Activated naive CD4-positive, alpha-beta T cell treated with anti-CD3 and anti-CD28 coated beads, Interleukin-2, amount 50 U/mL, for 24 hours (primary cell): ENCODE measurements around the gene CAMKV.
"Not testable (repeated sequence)": the region's sequence is repeated elsewhere in the genome, so short reads cannot be mapped to it uniquely, and the experiment has no call there.

ENCODE experiments used
- H3K27ac Mint-ChIP-seq: one replicate; pipeline ENCODE4 v1.8.0; 2021; ENCODE audit warnings: mild to moderate bottlenecking, mixed read lengths
- H3K27me3 Mint-ChIP-seq: one replicate; pipeline ENCODE4 v1.8.0; 2021; ENCODE audit warnings: mixed read lengths
- H3K36me3 Mint-ChIP-seq: one replicate; pipeline ENCODE4 v1.8.0; 2021; ENCODE audit warnings: mixed read lengths
- H3K4me1 Mint-ChIP-seq: one replicate; pipeline ENCODE4 v1.8.0; 2021; ENCODE audit warnings: mixed read lengths
- H3K4me3 Mint-ChIP-seq: one replicate; pipeline ENCODE4 v1.8.0; 2021; ENCODE audit warnings: mild to moderate bottlenecking, mixed read lengths
- H3K9me3 Mint-ChIP-seq: one replicate; pipeline ENCODE4 v1.8.0; 2021; ENCODE audit warnings: mixed read lengths

Gene CAMKV, protein sequence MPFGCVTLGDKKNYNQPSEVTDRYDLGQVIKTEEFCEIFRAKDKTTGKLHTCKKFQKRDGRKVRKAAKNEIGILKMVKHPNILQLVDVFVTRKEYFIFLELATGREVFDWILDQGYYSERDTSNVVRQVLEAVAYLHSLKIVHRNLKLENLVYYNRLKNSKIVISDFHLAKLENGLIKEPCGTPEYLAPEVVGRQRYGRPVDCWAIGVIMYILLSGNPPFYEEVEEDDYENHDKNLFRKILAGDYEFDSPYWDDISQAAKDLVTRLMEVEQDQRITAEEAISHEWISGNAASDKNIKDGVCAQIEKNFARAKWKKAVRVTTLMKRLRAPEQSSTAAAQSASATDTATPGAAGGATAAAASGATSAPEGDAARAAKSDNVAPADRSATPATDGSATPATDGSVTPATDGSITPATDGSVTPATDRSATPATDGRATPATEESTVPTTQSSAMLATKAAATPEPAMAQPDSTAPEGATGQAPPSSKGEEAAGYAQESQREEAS

DNA sequence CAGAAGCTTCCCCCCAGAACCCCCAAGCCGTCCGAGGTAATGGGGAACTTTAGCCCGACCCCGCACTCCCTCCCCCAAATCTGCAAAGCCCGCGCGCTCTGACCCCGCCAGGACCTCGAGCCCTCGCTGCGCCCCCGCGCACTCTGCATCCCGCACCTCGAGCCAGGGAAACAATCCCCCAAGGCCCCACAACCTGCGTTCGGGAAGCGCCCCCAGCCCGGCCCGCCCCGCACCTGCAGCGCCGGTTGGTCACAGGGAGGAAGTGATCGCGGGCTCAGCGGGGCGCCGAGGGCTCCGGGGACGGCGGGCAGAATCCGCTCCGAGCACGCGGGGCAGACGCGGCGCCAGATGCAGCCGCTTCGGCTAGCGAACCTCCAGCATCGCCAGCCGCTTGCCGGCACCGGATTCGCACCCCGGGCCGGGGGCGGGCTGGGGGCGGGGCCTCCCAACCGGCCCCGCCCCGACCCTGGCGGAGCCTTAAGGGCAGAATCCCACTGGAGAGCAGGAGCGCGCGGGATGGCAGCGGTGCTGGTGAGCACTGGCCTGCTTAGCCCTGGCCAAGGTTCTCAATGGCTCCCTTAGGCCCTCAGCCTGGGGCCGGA lies at the start of gene CAMKV:
Gene CAMKV, minus strand, starts transcription at position 382 of the 602 bp plus-strand sequence. CDS start 7,518 bp downstream, outside the sequence.
- H3K4me3 Mint-ChIP-seq = peak within 1 kb of the TSS; percentile 47
- H3K27ac Mint-ChIP-seq = no peak within 1 kb of the TSS
- no peaks in the 10 kb centered on the region for H3K9me3 Mint-ChIP-seq
- peaks cover 11% of the 10 kb centered on the region for H3K27me3 Mint-ChIP-seq
- H3K36me3 Mint-ChIP-seq = no peaks in the 10 kb centered on the region
- H3K4me1 Mint-ChIP-seq = no peaks in the 10 kb centered on the region

DNA sequence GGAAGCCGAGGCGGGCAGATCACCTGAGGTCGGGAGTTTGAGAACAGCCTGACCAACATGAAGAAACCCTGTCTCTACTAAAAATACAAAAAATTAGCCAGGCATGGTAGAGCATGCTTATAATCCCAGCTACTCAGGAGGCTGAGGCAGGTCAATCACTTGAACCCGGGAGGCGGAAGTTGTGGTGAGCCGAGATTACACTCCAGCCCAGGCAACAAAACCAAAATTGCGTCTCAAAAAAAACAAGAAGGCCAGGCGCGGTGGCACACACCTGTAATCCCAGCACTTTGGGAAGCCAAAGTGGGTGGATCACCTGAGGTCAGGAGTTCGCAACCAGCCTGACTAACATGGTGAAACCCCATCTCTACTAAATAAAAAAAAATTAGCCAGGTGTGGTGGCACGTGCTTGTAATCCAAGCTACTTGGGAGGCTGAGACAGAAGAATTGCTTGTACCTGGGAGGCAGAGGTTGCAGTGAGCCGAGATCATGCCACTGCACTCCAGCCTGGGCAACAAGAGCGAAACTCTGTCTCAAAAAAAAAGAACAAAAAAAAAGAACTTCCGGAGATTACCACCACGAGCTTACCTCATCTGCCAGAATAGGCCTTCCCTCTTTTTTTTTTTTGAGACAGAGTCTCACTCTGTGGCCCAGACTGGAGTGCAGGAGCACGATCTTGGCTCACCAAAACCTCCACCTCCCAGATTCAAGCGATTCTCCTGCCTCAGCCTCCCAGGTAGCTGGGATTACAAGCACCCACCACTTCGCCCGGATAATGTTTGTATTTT lies 48.3 kb upstream of the CAMKV start:
- H3K27me3 Mint-ChIP-seq, H3K27ac Mint-ChIP-seq, H3K9me3 Mint-ChIP-seq, H3K4me1 Mint-ChIP-seq, H3K36me3 Mint-ChIP-seq, H3K4me3 Mint-ChIP-seq: not testable (repeated sequence)

DNA sequence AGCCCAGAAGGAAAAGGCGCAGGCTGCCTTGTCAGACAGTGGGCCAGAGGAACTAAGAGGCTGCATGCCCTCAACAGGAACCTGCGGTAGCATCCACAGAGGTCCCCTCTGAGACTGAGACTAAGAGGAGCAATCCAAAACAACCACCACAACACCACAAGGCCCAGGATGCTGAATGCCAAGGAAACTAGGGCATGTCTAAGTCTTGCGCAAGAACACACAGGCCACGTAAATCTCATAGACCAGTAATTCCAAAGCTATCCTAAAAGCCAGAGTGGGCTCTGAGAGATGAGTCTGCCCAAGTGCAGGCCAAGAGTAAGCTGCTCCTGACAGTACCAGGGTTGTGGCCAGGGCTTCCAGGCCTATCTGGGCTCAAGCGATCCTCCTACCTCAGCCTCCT lies 47.0 kb upstream of the CAMKV start:
- Mint-ChIP-seq H3K9me3 (no peaks in the 10 kb centered on the region), H3K4me3 (no peak overlapping the region), H3K4me1 (peaks cover 6% of the 10 kb centered on the region), H3K27ac (no peak overlapping the region), H3K36me3 (peaks cover 6% of the 10 kb centered on the region), H3K27me3 (no peaks in the 10 kb centered on the region)

DNA sequence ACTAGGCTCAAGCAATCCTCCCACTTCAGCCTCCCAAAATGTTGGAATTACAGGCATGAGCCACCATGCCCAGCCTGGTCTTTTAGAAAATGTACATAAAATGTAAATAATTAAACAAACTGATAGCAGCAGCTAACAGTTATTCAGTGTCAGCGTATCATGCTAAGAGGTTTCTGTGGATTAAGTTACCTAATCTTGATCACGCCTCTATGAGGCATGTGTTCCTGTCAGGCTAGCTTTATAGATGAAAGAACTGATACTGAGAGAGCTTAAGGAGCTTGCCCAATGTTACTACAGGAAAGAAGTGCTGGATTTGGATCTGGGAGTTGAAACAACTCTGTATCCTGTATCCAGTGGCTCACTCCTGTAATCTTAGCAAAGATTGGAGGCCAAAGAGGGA lies 45.2 kb upstream of the CAMKV start:
- H3K4me1 Mint-ChIP-seq = peaks cover 6% of the 10 kb centered on the region
- H3K27me3 Mint-ChIP-seq = no peaks in the 10 kb centered on the region
- no peak overlapping the region for H3K4me3 Mint-ChIP-seq
- no peak overlapping the region for H3K27ac Mint-ChIP-seq
- H3K9me3 Mint-ChIP-seq = no peaks in the 10 kb centered on the region
- H3K36me3 Mint-ChIP-seq = peaks cover 12% of the 10 kb centered on the region

DNA sequence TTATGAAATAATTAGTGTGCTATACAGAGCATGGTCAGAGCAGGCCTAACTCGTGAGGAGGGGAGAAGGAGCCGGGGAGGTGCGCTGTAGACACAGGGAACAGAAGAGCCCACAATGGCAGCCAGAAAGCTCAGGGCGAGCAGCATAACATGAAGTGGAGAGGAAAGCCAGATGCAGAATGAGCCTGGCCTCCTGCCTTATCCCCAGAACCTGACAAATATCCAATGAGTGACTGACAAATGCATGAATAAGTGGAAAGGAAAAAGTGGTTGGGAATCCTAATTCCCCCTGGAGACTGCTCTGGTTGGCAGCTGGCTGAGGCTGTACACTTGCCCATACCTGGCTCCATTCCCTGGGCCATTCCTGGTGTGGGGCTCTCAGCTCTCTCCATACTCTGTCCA lies 43.2 kb upstream of the CAMKV start:
- Mint-ChIP-seq H3K4me1 (peaks cover 6% of the 10 kb centered on the region), H3K36me3 (peaks cover 10% of the 10 kb centered on the region), H3K4me3 (no peak overlapping the region), H3K27ac (no peak overlapping the region), H3K27me3 (no peaks in the 10 kb centered on the region), H3K9me3 (no peaks in the 10 kb centered on the region)

DNA sequence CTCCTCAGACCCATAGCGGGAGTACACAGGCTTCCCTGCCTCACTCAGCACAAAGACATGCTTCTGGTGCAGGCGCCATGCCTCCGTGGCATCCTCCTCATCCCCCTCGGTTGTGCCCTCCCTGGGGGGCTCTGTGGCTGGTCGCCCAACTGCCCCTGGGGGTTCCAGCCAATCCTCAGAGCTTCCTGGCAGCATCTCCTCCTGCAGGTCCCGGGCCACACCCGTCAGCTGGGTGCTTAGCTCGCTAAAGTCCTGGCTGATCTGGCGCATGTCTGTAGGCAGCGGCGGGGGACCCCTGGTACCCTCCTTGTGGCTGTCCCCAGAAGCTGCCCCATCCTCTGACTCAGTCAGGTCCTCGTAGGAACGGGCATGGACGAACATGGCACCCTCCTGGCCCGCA lies 41.9 kb upstream of the CAMKV start:
- H3K9me3 Mint-ChIP-seq = no peaks in the 10 kb centered on the region
- H3K36me3 Mint-ChIP-seq = peaks cover 10% of the 10 kb centered on the region
- H3K4me1 Mint-ChIP-seq = peaks cover 13% of the 10 kb centered on the region
- no peak overlapping the region for H3K4me3 Mint-ChIP-seq
- H3K27ac Mint-ChIP-seq = no peak overlapping the region
- H3K27me3 Mint-ChIP-seq = no peaks in the 10 kb centered on the region

DNA sequence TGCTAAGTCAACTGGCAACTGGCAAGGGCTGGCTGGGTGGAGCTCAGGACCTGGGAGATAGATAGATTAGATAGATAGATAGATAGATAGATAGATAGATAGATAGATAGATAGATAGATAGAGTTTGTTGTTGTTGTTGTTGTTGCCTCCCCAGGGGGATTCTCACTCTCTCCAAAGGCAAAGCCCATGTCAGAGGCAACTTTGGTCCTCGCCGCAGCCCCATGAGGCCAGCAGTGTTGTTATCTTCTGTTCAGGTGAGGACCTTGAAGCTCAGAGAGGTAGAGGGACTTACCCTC lies 41.4 kb upstream of the CAMKV start:
- Mint-ChIP-seq H3K4me1 (peaks cover 14% of the 10 kb centered on the region), H3K9me3 (no peaks in the 10 kb centered on the region), H3K27me3 (no peaks in the 10 kb centered on the region), H3K4me3 (no peak overlapping the region), H3K36me3 (peaks cover 9% of the 10 kb centered on the region), H3K27ac (no peak overlapping the region)

DNA sequence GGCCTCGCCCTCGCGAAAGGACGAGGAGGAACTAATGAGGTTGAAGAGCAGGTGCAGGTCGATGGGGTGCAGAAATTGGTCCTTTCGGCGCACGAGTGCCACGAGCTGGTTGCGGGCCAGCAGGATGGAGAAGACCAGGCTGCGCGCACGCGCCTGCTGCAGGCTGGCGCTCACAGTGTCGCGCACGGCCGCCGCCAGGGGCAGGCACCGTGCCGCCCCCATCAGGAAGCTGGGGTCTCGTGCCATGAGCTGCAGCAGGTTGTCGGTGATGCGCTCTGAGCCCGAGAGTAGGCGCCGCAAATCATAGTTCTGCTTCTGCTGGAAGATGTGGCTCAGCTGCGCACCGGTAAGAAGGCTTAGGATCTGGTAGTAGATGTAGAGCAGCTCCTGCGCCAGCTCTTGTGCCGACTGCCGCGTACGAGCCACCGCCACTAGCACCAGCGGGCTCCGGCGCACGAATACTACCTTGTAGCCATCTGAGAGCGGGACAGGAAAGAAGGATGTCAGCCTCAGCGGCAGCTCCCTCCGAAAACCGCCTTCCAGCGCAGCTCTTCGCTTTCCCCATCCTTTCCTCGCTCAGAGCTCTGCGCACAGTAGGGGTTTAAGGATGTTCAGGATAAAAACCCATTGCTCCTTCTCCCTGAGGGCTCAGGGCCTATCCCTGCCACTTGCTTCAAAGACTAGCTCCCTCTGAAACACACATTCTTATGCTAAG lies 40.9 kb upstream of the CAMKV start:
- Mint-ChIP-seq H3K4me3 (no peak overlapping the region), H3K4me1 (peaks cover 17% of the 10 kb centered on the region), H3K9me3 (no peaks in the 10 kb centered on the region), H3K27me3 (no peaks in the 10 kb centered on the region), H3K36me3 (peaks cover 9% of the 10 kb centered on the region), H3K27ac (no peak overlapping the region)

DNA sequence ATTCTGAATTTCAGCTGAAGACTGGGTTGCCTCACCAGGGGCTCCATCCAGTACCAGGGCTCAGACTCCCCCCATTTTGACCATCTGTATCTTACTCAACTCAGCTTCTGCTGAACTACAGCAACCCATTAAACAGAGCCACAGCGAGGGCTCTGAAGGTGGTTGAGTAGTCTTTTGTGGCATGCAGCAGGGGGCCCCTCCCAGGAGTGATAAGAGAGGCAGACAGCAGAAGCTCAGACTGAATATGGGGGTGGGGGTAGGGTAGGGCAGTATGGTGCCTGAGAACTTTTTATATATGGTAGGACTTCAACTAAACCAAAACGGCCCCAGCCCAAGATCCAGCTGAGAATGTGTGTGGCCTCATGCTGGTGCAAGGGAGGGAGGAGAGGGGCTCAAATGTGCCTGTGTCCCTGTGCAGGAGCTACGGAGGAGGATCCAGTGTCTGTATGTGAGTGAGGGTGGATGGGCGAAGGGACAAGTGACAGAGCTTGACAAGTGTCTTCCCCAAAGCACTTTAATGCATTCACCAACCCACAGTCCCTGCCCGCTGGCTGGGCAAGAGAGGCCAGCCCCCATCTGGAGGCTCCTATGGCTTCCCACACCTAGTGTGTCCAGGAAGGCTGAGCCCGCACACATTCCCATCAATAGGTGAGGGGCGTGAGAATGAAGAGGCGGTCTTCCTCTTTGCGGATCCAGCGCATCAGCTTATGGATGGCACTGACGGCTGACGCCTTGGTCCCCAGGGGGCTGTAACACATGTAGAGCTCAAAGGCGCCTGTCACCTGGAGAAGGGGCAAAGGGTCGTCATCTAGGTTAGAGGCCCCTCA lies 38.9 kb upstream of the CAMKV start:
- H3K27ac Mint-ChIP-seq = no peak overlapping the region
- H3K27me3 Mint-ChIP-seq = no peaks in the 10 kb centered on the region
- H3K36me3 Mint-ChIP-seq = peaks cover 9% of the 10 kb centered on the region
- H3K4me3 Mint-ChIP-seq = no peak overlapping the region
- H3K4me1 Mint-ChIP-seq = peaks cover 22% of the 10 kb centered on the region
- no peaks in the 10 kb centered on the region for H3K9me3 Mint-ChIP-seq

DNA sequence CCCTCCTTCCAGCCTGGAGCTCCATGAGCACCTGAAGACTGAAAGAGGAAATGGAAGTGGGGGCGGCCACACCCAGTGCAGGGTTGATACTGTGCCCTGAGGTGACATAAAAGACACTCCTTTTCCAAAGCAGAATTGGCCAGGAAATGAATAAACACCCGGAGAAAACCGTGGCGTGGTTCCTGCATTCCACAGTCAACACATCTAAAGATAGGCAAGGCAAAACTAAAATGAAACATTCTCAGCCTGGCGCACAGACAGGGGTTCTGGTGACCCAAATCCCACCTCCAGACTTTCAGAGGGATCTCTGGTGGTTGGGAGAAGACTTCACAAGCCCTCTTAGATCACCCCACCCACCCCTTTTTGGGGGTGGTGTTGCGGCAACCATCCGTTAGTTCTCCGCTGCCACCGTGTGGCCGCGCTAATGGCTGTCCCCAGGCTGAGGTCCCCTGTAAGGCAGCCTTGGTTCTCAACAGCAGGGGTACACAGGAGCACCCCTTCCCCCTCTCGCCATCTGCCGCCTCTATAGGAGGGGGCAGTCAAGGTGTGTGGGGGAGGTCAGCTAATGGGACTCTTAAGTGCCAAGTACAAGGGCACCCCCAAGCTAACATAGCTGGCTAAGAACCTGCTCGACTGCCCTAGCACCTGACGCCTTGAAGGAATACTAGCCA lies 36.5 kb upstream of the CAMKV start:
- no peaks in the 10 kb centered on the region for H3K27me3 Mint-ChIP-seq
- H3K4me3 Mint-ChIP-seq = peak overlapping the region; percentile 49
- H3K9me3 Mint-ChIP-seq = no peaks in the 10 kb centered on the region
- H3K36me3 Mint-ChIP-seq = peaks cover 6% of the 10 kb centered on the region
- H3K27ac Mint-ChIP-seq = no peak overlapping the region
- H3K4me1 Mint-ChIP-seq = peaks cover 26% of the 10 kb centered on the region

DNA sequence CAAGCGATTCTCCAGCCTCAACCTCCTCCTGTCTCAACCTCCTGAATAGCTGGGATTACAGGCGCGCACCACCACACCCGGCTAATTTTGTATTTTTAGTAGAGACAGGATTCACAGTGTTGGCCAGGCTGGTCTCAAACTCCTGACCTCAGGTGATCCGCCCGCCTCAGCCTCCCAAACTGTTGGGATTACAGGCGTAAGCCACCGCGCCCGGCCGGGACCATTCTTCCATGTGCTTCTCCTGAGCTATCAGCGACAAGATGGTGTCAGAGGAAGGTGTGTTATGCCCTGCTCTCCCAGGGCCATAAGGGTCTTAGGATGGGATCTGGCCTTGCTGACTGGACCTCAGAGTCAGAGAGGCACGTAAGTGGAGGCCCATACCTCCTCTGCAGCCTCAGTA lies 34.7 kb upstream of the CAMKV start:
- H3K27me3 Mint-ChIP-seq, H3K27ac Mint-ChIP-seq, H3K4me3 Mint-ChIP-seq, H3K36me3 Mint-ChIP-seq, H3K9me3 Mint-ChIP-seq: not testable (repeated sequence)
- peaks cover 27% of the 10 kb centered on the region for H3K4me1 Mint-ChIP-seq

DNA sequence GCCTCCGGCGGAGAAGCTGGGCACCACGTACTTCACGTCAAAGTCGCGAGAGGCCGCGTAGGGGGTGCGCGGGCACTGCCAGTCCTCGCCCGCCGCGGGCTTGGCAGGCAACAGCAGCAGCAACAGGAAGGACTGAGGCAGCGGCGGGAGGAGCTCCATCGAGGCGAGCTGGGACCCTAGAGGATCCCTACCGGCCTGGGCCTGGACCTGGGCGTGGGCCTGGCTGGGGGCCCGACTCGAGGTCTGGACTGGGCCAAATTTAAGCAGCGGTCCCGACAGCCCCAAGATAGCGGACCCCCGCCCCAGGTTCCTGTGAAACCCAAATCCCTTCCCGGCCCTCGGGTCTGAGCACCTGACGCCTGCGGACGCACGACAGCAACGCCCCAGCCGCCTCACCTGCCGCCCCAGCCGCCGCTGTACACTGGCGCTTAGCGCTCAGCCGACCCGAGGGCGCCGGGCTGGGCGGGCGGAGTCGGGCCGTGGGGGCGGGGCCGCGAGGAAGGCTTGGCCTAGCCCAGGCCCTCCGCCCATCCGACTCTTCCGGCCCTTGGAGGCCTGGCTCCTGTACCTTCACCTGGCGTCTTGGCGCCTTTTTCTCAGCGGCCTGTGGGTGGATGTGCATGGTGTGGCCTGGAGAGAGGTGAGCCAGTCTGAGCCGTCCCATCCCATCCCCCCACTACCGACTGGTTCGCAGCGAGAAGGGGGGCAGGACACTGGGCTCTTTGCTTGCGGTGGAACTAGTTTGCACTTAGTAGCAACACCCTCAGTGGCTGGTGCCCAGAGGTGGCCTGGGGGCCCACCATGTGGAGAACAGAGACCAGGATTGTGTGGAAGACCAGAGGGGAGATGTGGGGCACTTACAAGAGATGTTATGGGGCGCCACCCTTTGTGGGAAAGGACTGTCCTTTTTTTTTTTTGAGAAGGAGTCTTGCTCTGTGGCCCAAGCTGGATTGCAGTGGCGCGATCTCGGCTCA lies 34.0 kb upstream of the CAMKV start, which contains the start of gene MST1R:
Gene MST1R, minus strand, starts transcription at position 423 of the 974 bp plus-strand sequence. Its CDS starts 264 bp downstream, at position 159.
- no peaks in the 10 kb centered on the region for H3K9me3 Mint-ChIP-seq
- no peaks in the 10 kb centered on the region for H3K36me3 Mint-ChIP-seq
- H3K27me3 Mint-ChIP-seq = no peaks in the 10 kb centered on the region
- H3K4me3 Mint-ChIP-seq = peak within 1 kb of the TSS; percentile 73
- peaks cover 27% of the 10 kb centered on the region for H3K4me1 Mint-ChIP-seq
- H3K27ac Mint-ChIP-seq = no peak within 1 kb of the TSS

DNA sequence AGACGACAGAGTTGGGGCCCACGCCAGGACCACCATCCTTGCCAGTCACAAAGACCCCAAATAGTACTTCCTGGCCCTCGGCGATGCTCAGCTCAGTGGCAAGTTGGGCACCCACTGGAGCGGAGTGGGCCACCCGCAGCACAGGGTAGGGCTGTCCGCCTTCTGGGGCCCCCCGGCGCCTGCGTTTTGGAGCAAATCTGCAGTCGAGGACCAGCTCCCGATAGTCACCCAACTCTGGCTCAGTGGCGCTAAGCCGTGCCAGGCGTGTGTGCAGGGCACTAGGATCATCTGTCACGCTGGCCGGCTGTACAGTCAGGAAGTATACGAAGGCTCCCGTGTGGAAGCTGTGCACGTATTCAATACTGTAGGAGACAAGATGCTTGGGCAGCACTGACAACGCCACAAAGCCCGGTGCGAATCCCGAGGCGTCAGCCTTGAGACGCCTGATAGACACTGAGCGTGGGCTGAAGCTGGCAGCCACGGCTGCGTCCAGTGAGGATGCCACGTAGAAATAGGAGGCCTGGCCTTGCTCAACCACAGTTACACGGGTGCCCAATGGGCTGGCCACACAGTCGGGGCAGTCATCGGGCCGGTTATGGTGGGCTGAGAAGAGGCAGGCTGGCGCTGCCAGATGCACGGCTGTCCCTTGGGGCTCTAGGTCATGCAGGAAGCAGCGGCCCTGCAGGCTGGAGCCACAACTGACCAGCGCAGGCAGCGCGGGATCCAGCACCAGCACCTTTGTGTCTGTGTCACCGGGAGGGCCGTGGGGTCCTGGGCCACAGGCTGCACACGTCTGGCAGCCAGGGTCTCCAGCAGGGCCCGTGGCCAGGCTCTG lies 33.0 kb upstream of the CAMKV start:
- Mint-ChIP-seq H3K4me3 (peak overlapping the region; percentile 33), H3K27ac (no peak overlapping the region), H3K4me1 (peaks cover 27% of the 10 kb centered on the region), H3K9me3 (no peaks in the 10 kb centered on the region), H3K36me3 (no peaks in the 10 kb centered on the region), H3K27me3 (no peaks in the 10 kb centered on the region)
